ENCODE results near the gene HCRT.

DNA sequence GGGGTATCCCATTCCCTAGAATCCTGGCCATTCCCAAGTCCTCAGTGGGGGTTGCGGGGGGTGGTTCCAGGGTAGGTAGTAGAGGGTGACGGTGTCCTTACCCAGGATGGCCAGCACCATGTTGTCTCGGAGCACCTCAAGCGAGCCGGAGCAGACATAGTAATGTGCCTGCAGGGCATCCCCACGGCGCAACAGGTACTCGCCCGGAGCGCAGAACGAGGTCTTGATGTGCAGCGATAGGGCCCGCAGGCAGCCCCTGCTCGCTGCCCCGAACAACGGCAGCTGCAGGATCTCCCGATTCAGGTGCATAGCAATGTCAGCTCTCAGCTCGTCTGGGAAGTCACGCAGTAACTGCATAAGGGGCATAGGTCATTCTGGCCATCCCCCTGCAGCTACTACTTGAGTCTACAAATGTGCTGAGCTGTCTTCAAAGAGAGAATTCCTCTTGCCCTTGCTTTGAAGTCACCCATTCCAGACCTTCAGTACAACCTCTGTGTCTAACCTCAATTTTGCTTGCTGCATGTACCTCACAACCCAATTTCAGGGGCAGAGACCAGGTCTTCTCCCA is 19.0 kb downstream of the HCRT start:
- TF ChIP-seq, protein P1, sequence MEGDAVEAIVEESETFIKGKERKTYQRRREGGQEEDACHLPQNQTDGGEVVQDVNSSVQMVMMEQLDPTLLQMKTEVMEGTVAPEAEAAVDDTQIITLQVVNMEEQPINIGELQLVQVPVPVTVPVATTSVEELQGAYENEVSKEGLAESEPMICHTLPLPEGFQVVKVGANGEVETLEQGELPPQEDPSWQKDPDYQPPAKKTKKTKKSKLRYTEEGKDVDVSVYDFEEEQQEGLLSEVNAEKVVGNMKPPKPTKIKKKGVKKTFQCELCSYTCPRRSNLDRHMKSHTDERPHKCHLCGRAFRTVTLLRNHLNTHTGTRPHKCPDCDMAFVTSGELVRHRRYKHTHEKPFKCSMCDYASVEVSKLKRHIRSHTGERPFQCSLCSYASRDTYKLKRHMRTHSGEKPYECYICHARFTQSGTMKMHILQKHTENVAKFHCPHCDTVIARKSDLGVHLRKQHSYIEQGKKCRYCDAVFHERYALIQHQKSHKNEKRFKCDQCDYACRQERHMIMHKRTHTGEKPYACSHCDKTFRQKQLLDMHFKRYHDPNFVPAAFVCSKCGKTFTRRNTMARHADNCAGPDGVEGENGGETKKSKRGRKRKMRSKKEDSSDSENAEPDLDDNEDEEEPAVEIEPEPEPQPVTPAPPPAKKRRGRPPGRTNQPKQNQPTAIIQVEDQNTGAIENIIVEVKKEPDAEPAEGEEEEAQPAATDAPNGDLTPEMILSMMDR (conservative IDR thresholded peaks at IDR 0.05; ENCODE audit: low read depth, low read length) = no peak
- TF ChIP-seq POLR2A (IDR thresholded peaks at IDR 0.05; ENCODE audit: low read depth, low read length) (no peak), CEBPB (IDR thresholded peaks at IDR 0.05; ENCODE audit: low read depth, low read length) (no peak), MXI1 (IDR thresholded peaks at IDR 0.05; ENCODE audit: borderline replicate concordance, low read depth, low read length) (no peak), RFX5 (IDR thresholded peaks at IDR 0.05; ENCODE audit: low read depth, low read length) (no peak), MAFK (IDR thresholded peaks at IDR 0.05; ENCODE audit: low read depth, low read length) (no peak), BHLHE40 (IDR thresholded peaks at IDR 0.05; ENCODE audit: low read depth, low read length) (no peak), FOS (IDR thresholded peaks at IDR 0.05; ENCODE audit: low read depth, low read length) (no peak), RAD21 (IDR thresholded peaks at IDR 0.05; ENCODE audit: low read length) (no peak), SMC3 (IDR thresholded peaks at IDR 0.05; ENCODE audit: low read depth, low read length) (no peak), RCOR1 (IDR thresholded peaks at IDR 0.05; ENCODE audit: insufficient replicate concordance, low read length) (no peak)
- TF ChIP-seq, protein P2, sequence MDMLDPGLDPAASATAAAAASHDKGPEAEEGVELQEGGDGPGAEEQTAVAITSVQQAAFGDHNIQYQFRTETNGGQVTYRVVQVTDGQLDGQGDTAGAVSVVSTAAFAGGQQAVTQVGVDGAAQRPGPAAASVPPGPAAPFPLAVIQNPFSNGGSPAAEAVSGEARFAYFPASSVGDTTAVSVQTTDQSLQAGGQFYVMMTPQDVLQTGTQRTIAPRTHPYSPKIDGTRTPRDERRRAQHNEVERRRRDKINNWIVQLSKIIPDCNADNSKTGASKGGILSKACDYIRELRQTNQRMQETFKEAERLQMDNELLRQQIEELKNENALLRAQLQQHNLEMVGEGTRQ (IDR thresholded peaks at IDR 0.05; ENCODE audit: low read depth, low read length) = no peak
- TF ChIP-seq, protein P3, sequence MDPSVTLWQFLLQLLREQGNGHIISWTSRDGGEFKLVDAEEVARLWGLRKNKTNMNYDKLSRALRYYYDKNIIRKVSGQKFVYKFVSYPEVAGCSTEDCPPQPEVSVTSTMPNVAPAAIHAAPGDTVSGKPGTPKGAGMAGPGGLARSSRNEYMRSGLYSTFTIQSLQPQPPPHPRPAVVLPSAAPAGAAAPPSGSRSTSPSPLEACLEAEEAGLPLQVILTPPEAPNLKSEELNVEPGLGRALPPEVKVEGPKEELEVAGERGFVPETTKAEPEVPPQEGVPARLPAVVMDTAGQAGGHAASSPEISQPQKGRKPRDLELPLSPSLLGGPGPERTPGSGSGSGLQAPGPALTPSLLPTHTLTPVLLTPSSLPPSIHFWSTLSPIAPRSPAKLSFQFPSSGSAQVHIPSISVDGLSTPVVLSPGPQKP (IDR thresholded peaks at IDR 0.05; ENCODE audit: borderline replicate concordance, low read depth, low read length) = no peak

Data from IMR-90 (cell line).